Caco-2 (cell line): ENCODE results near the gene KIF26B. TPM values are rescaled to one million over a fixed set of nuclear protein-coding genes. Genes with fewer than 3 reads are reported as not detected.

ENCODE experiments used
- BruUV-seq: library from RNA; stranded (reverse); fragments of 400-500 nt; replicated peaks from 2 replicates; lab custom pipeline; 2021; lab: Mats Ljungman, UMichigan
- CTCF ChIA-PET: fragments of 300-600 bp; sonication (Branson Sonifier 250); formaldehyde crosslinking; loops from one replicate; lab custom pipeline; 2022; ENCODE audit warnings: antibody characterized with exemption; lab: Charles Lee
- POLR2A ChIA-PET: fragments of 300-600 bp; sonication (Branson Sonifier 250); formaldehyde crosslinking; loops from one replicate; lab custom pipeline; 2022; ENCODE audit warnings: antibody characterized with exemption; lab: Charles Lee
- DNase-seq, 2 experiments: peaks; one replicate each; pipeline versions ENCODE4 v3.0.0 to v3.0.0-alpha.2; 2020 to 2022
- H3K27me3 ChIP-seq: replicated peaks from 2 replicates; pipeline ENCODE4 v1.6.0; 2011; ENCODE audit warnings: low read length; ENCODE audit not compliant: control insufficient read depth, insufficient read depth
- H3K36me3 ChIP-seq: 2 replicates; pipeline ENCODE4 v1.5.1; 2011; ENCODE audit warnings: low read length; ENCODE audit not compliant: control insufficient read depth, insufficient read depth
- H3K4me1 ChIP-seq: fragments of 250-450 bp; sonication (Bioruptor Pico); 2 replicates; pipeline ENCODE4 v1.5.1; 2020; ENCODE audit warnings: mild to moderate bottlenecking
- H3K4me3 ChIP-seq: 2 replicates; pipeline ENCODE4 v1.5.1; 2011; ENCODE audit warnings: low read depth, mild to moderate bottlenecking, control low read depth, low read length
- H3K9me3 ChIP-seq: fragments of 250-450 bp; sonication (Bioruptor Pico); 2 replicates; pipeline ENCODE4 v1.5.1; 2020; ENCODE audit warnings: mild to moderate bottlenecking, moderate library complexity
- H3K27ac Mint-ChIP-seq: one replicate; pipeline ENCODE4 v1.8.0; 2022; ENCODE audit warnings: mixed read lengths; ENCODE audit not compliant: unreplicated experiment
- H3K27me3 Mint-ChIP-seq: one replicate; pipeline ENCODE4 v1.8.0; 2022; ENCODE audit warnings: mixed read lengths; ENCODE audit not compliant: insufficient read depth, unreplicated experiment
- H3K36me3 Mint-ChIP-seq: one replicate; pipeline ENCODE4 v1.8.0; 2022; ENCODE audit warnings: mild to moderate bottlenecking, mixed read lengths; ENCODE audit not compliant: insufficient read depth, unreplicated experiment
- H3K4me1 Mint-ChIP-seq: one replicate; pipeline ENCODE4 v1.8.0; 2022; ENCODE audit warnings: low read depth, mixed read lengths; ENCODE audit not compliant: unreplicated experiment
- H3K4me3 Mint-ChIP-seq: one replicate; pipeline ENCODE4 v1.8.0; 2022; ENCODE audit warnings: mild to moderate bottlenecking, moderate library complexity, mixed read lengths; ENCODE audit not compliant: unreplicated experiment
- H3K9me3 Mint-ChIP-seq: one replicate; pipeline ENCODE4 v1.8.0; 2022; ENCODE audit warnings: mixed read lengths; ENCODE audit not compliant: unreplicated experiment
- CTCF ChIP-seq, 2 experiments: fragments of 200-600 bp in 1 of 2; IDR thresholded peaks; 1 replicate in 1 of 2; 2 replicates in 1 of 2; pipeline versions ENCODE4 v1.5.1 to v1.8.0; 2011 to 2022; ENCODE audit warnings: antibody characterized with exemption in 1 of 2, control low read depth in 1 of 2, inconsistent platforms in 1 of 2, low read depth in 1 of 2, low read length in 1 of 2, mild to moderate bottlenecking in 1 of 2, moderate library complexity in 1 of 2; ENCODE audit not compliant: insufficient read depth in 1 of 2, severe bottlenecking in 1 of 2, unreplicated experiment in 1 of 2
- intact Hi-C: fragments of 100-400 bp; cut with micrococcal nuclease; formaldehyde crosslinking; loops from one replicate; pipeline ENCODE4 v1.10.0; 2022; ENCODE audit not compliant: unreplicated experiment
- total RNA-seq: library from RNA; stranded (reverse); gene quantifications from 2 replicates; pipeline ENCODE4 v1.2.3, GENCODE V29; 2022

The KIF26B gene
- total RNA-seq, 1 experiment from 2014 or later: 4.9 TPM

- Histone ChIP-seq H3K4me1 (no peaks in the 10 kb centered on the region), H3K36me3 (no peaks in the 10 kb centered on the region; the same call in 1 of the 2 replicates), H3K9me3 (no peaks in the 10 kb centered on the region), H3K4me3 (no peak overlapping the region), H3K27me3 (no peaks in the 10 kb centered on the region)
- H3K27me3 Mint-ChIP-seq: no peaks in the 10 kb centered on the region
- no peak overlapping the region for H3K27ac Mint-ChIP-seq
- H3K9me3 Mint-ChIP-seq: peaks cover 13% of the 10 kb centered on the region
- ChIA-PET CTCF (interaction anchor here (0.6 kb wide), 1 partner anchor 1456 kb away, joined by 3 read pairs; no protein-coding TSS in a partner anchor), POLR2A (no interaction called here)
- H3K4me1 Mint-ChIP-seq: no peaks in the 10 kb centered on the region
- intact Hi-C loops: no loop called here
- BruUV-seq: no TSS peak
- no peak for DNase-seq
- peaks cover 6% of the 10 kb centered on the region for H3K36me3 Mint-ChIP-seq
- TF ChIP-seq CTCF (IDR thresholded peaks at IDR 0.05; ENCODE audit: insufficient read depth in 1 of 2, low read depth in 1 of 2, low read length in 1 of 2, severe bottlenecking in 1 of 2, unreplicated experiment in 1 of 2): no peak
- H3K4me3 Mint-ChIP-seq: no peak overlapping the region
Measured at GRCh38 chr1:245751726-245752470, 597.1 kb downstream of the KIF26B start.

GRCh38 chr1:245752561-245752960 lies 597.8 kb downstream of the KIF26B start:
- H3K4me3 Mint-ChIP-seq: no peak overlapping the region
- CTCF ChIA-PET: no interaction called here
- no TSS peak for BruUV-seq

GRCh38 chr1:245753807-245754206 lies 599.0 kb downstream of the KIF26B start:
- no peaks in the 10 kb centered on the region for H3K27me3 Mint-ChIP-seq
- BruUV-seq: no TSS peak
- H3K4me3 ChIP-seq: no peak overlapping the region
- intact Hi-C loops: no loop called here
- no peaks in the 10 kb centered on the region for H3K9me3 ChIP-seq
- CTCF ChIA-PET: no interaction called here
- no peak for TF ChIP-seq CTCF (IDR thresholded peaks at IDR 0.05; ENCODE audit: insufficient read depth in 1 of 2, low read depth in 1 of 2, low read length in 1 of 2, severe bottlenecking in 1 of 2, unreplicated experiment in 1 of 2)
- H3K36me3 Mint-ChIP-seq: peaks cover 6% of the 10 kb centered on the region
- H3K4me3 Mint-ChIP-seq: no peak overlapping the region
- no peaks in the 10 kb centered on the region for H3K4me1 ChIP-seq
- H3K9me3 Mint-ChIP-seq: peaks cover 13% of the 10 kb centered on the region
- POLR2A ChIA-PET: interaction anchor here (0.6 kb wide), 1 partner anchor 1325 kb away, joined by 3 read pairs; the partner anchor contains the start of gene ZNF670
- no peaks in the 10 kb centered on the region for H3K4me1 Mint-ChIP-seq
- no peak for DNase-seq
- no peak overlapping the region for H3K27ac Mint-ChIP-seq
- no peaks in the 10 kb centered on the region; the same call in 1 of the 2 replicates for H3K36me3 ChIP-seq
- no peaks in the 10 kb centered on the region for H3K27me3 ChIP-seq

More at GRCh38 chr1:245752561-245752960, 597.8 kb downstream of the KIF26B start:
- DNase-seq: no peak
- H3K36me3 Mint-ChIP-seq: peaks cover 6% of the 10 kb centered on the region
- H3K9me3 Mint-ChIP-seq: peaks cover 13% of the 10 kb centered on the region
- H3K36me3 ChIP-seq: no peaks in the 10 kb centered on the region; the same call in 1 of the 2 replicates
- H3K4me3 ChIP-seq: no peak overlapping the region
- H3K27ac Mint-ChIP-seq: no peak overlapping the region
- TF ChIP-seq CTCF (IDR thresholded peaks at IDR 0.05; ENCODE audit: insufficient read depth in 1 of 2, low read depth in 1 of 2, low read length in 1 of 2, severe bottlenecking in 1 of 2, unreplicated experiment in 1 of 2): no peak
- H3K27me3 Mint-ChIP-seq: no peaks in the 10 kb centered on the region
- H3K9me3 ChIP-seq: no peaks in the 10 kb centered on the region
- no peaks in the 10 kb centered on the region for H3K4me1 ChIP-seq
- POLR2A ChIA-PET: no interaction called here
- no peaks in the 10 kb centered on the region for H3K27me3 ChIP-seq
- no peaks in the 10 kb centered on the region for H3K4me1 Mint-ChIP-seq
- intact Hi-C loops: no loop called here
